Gastrocnemius medialis (tissue), 4 donors: ENCODE results near the gene PPP2R3B.

Experiments
- CTCF ChIP-seq, 5 experiments: fragments of 450-650 bp in 3 of 5; fragments of 200-600 bp in 2 of 5; sonication (generic) in 2 of 5; IDR thresholded peaks in 4 of 5; conservative IDR thresholded peaks in 1 of 5; 1 replicate in 4 of 5; 2 replicates in 1 of 5; pipeline ENCODE4 v1.5.1; 2016 to 2019; ENCODE audit warnings: antibody characterized with exemption in 5 of 5, mild to moderate bottlenecking in 3 of 5, moderate library complexity in 3 of 5
- POLR2A ChIP-seq, 2 donors: fragments of 450-650 bp; IDR thresholded peaks; one replicate each; pipeline ENCODE4 v1.6.1; 2017; ENCODE audit warnings: antibody characterized with exemption in 2 of 2, mild to moderate bottlenecking in 2 of 2, moderate library complexity in 2 of 2

GRCh38 chrX:319579-320125, 67.1 kb downstream of the PPP2R3B start:
- TF ChIP-seq CTCF (IDR thresholded peaks at IDR 0.05 in 4 of 5, conservative IDR thresholded peaks at IDR 0.05 in 1 of 5), result no peak
- no peak for TF ChIP-seq POLR2A (IDR thresholded peaks at IDR 0.05)
